GM18907 (cell line): ENCODE data around the gene KBTBD12.
"Not testable (repeated sequence)": the region's sequence is repeated elsewhere in the genome, so short reads cannot be mapped to it uniquely, and the experiment has no call there.

ENCODE experiments used
- ATAC-seq: cut with Tn5 transposase; IDR thresholded peaks from one replicate; pipeline ENCODE4 v1.9.1; 2021; ENCODE audit warnings: mild to moderate bottlenecking, moderate library complexity; ENCODE audit not compliant: unreplicated experiment

The KBTBD12 gene

GRCh38 chr3:127903611-127904375 is 11.2 kb upstream of the KBTBD12 start:
- no peak for ATAC-seq

- no peak for ATAC-seq
Measured at GRCh38 chr3:127905556-127905955, 9.5 kb upstream of the KBTBD12 start.

- ATAC-seq = not testable (repeated sequence)
Measured at GRCh38 chr3:127906653-127907052, 8.4 kb upstream of the KBTBD12 start.

GRCh38 chr3:127908202-127908601 is 6.8 kb upstream of the KBTBD12 start:
- ATAC-seq = no peak

GRCh38 chr3:127908951-127909350 is 6.1 kb upstream of the KBTBD12 start:
- ATAC-seq = no peak

- no peak for ATAC-seq
Measured at GRCh38 chr3:127909646-127910045, 5.4 kb upstream of the KBTBD12 start.

- no peak for ATAC-seq
Measured at GRCh38 chr3:127911421-127911931, 3.6 kb upstream of the KBTBD12 start.

GRCh38 chr3:127913841-127914240 is 1.2 kb upstream of the KBTBD12 start:
- not testable (repeated sequence) for ATAC-seq

- ATAC-seq = no peak
Measured at GRCh38 chr3:127914584-127914983, 448 bp upstream of the KBTBD12 start.

- ATAC-seq = no peak
Measured at GRCh38 chr3:127915937-127916493, 983 bp downstream of the KBTBD12 start.

- ATAC-seq = no peak
Measured at GRCh38 chr3:127920738-127921137, 5.7 kb downstream of the KBTBD12 start.

GRCh38 chr3:127923611-127924010 is 8.6 kb downstream of the KBTBD12 start:
- no peak for ATAC-seq

- ATAC-seq = no peak
Measured at GRCh38 chr3:127925384-127925783, 10.4 kb downstream of the KBTBD12 start.

- no peak for ATAC-seq
Measured at GRCh38 chr3:127927829-127928604, 13.0 kb downstream of the KBTBD12 start.

GRCh38 chr3:127929818-127930413 is 14.9 kb downstream of the KBTBD12 start:
- ATAC-seq = no peak

GRCh38 chr3:127933396-127933795 is 18.4 kb downstream of the KBTBD12 start:
- ATAC-seq = no peak

- ATAC-seq = no peak
Measured at GRCh38 chr3:127938800-127939199, 23.8 kb downstream of the KBTBD12 start.

GRCh38 chr3:127940116-127940515 is 25.1 kb downstream of the KBTBD12 start:
- ATAC-seq = no peak

GRCh38 chr3:127942613-127943012 is 27.6 kb downstream of the KBTBD12 start:
- ATAC-seq = no peak

GRCh38 chr3:127948211-127948610 is 33.2 kb downstream of the KBTBD12 start:
- no peak for ATAC-seq

GRCh38 chr3:127949446-127950055 is 34.5 kb downstream of the KBTBD12 start:
- no peak for ATAC-seq
